Lung microvascular endothelial cell (primary cell): ENCODE data around the gene SLC46A3. TPM values are rescaled to one million over a fixed set of nuclear protein-coding genes. Genes with fewer than 3 reads are reported as not detected.
"Not testable (repeated sequence)": the region's sequence is repeated elsewhere in the genome, so short reads cannot be mapped to it uniquely, and the experiment has no call there.

Source experiments
- DNase-seq, 2 donors: peaks; one replicate each; pipeline versions ENCODE4 v3.0.0 to v3.0.0-alpha.2; 2010; ENCODE audit warnings: low read depth in 2 of 2
- total RNA-seq: library from RNA; depleted of rRNA; stranded (reverse); fragments of >200 nt; gene quantifications from 2 replicates; pipeline ENCODE4 v1.2.1, GENCODE V29; 2014

Gene SLC46A3
- total RNA-seq, 1 donor from 2014 or later = 0.99 TPM

DNA sequence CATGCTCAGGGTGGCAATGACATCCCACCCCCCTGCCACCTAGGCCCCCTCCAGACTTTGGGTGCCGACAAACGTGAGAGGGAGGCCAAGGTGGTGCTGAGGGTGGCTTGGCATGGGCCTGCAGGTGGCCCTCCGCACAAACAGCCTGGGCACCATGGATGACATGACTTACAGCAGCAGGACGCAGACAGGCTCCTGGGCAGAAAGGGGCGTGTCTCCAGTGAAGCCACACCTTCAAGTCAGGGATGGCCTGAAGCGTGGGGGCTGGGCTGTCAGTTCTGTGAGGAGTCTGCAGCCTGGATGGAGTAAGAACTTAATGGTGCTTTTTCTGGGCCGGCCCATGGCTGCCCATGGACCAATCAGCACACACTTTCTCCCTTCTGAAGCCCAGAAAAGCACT lies 34.5 kb downstream of the SLC46A3 start:
- DNase-seq = no peak

DNA sequence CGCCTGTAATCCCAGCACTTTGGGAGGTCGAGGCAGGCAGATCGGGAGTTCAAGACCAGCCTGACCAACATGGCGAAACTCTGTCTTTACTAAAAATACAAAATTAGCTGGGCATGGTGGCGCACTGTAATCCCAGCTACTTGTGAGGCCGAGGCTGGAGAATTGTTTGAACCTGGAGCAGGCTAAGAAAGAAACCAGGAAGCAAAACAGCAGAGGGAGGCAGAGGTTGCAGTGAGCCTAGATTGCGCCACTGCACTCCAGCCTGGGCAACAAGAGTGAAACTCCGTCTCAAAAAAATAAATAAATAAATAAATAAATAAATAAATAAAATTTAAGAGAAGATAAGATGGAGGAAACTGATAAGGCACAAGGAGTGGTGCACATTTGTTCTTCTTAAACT lies 35.6 kb downstream of the SLC46A3 start:
- DNase-seq = not testable (repeated sequence)

DNA sequence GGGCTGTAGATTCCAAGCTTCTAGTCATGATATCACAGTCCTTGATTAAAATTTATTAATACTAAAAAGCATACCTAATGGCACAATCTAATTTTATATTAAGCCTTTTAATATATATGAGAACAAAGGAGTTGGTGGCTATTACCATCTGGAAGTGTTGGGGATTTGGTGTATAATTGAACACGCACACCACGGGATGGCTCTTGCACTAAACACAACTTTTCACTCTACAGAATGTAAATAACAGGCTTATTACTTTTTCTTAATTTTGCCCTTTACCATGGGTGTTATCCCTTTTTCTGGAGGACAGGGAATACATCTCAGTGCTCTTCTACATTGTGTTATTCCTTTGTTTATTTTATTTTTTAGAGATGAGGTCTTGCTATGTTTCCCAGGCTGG lies 38.2 kb downstream of the SLC46A3 start:
- no peak for DNase-seq

- peak; percentile 30 to 36 for DNase-seq
These were observed 39.1 kb downstream of the SLC46A3 start for GRCh38 chr13:28679628-28680027.

GRCh38 chr13:28678809-28679208 lies 40.0 kb downstream of the SLC46A3 start:
- DNase-seq = peak in 1 of 2 donors; percentile 20

DNA sequence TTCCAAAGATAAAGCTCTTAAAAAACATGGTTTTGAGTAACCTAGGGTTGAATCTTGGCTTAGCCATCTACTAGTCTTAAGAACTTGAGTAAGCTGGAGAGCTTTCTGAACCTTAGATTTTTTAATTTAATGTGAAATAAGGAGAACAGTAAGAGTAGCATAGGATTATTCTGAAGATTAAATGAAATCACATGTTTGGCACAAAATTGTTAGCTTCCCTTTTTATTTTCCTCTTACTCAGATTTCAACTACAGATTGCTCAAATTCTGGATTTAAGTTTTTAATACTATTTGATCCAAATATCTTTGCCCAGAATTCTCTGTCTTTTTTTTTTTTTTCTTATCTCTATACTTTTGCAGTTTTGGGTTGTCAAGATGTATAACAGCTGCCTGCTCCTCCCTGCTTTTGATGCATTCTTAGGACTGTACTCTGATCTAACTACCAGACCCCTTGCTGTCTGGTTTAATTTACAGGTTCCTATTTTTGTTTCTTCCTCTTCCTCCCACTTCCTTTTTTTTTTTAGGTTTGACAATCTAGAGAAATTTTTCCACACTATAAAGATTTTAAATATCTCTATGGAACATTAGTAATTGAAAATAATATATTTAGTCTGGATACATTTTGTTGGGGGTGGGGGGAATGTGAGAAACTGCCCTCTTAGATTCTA lies 47.5 kb downstream of the SLC46A3 start:
- no peak for DNase-seq

GRCh38 chr13:28666897-28667488 lies 51.8 kb downstream of the SLC46A3 start:
- no peak for DNase-seq

DNA sequence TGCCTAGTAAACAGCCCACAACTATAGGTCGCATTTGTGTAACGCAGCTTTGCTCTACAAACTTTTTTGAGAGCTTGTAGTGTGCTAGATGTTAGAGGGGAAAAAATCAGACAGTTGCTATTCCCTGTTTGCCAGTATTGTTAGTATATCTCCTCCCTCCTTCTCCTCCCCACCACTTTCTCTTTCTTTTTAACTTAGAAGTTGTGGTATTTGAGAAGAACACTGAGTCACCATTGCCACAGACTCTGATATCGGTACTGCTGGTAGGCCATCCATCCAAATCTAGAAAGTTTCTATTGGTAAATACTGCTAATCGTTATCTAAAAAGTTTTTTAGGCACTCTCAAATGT lies 59.2 kb downstream of the SLC46A3 start:
- DNase-seq = peak; percentile 55 to 67

DNA sequence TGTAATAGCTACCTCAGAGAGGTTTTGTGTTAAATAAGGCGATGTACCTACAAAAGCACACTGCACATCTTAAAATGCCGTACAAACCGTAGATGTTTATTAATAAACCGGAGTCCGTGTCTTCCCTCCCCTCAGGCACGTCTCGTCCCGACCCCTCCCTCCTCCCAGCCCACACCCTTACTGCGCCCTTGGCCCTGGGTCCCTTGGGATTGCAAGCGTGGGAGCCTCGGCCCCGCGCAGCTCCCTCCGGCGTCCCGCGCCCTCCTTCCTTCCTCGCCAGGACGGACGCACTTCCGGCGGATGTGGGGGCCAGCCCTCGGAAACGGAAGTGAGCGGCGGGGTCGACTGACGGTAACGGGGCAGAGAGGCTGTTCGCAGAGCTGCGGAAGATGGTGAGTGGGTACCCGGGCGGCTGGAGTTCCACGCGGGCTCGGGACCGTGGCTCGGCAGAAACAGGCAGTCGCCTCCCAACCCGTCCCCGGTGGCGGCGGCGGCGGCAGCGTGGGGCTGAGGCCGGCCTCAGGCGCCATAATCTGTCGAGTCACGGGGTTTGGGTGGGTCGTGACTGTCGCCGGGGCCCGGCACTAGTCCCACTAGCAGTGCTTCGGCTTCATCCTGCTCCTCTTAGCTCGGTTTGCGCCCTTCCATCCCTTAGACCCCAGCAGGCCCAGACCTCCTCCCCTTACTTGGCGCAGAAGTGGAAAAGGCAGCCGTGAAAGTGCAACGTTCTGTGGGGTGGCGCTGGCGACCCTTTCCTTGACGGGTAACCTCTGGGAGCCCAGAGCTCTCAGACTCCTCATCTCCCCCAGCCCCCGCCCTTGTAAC lies 59.8 kb downstream of the SLC46A3 start, which contains the start of gene POMP:
Gene POMP, plus strand, starts transcription at position 335 of the 825 bp plus-strand sequence. Its CDS starts 55 bp downstream, at position 390.
- DNase-seq = peak; percentile 91 to 99

- peak in 1 of 2 donors; percentile 42 for DNase-seq
These were observed 60.3 kb downstream of the SLC46A3 start for GRCh38 chr13:28658539-28658795.

- peak; percentile 28 to 58 for DNase-seq
These were observed 60.8 kb downstream of the SLC46A3 start for GRCh38 chr13:28657784-28658538.

GRCh38 chr13:28655561-28655960 lies 63.2 kb downstream of the SLC46A3 start:
- DNase-seq = no peak

DNA sequence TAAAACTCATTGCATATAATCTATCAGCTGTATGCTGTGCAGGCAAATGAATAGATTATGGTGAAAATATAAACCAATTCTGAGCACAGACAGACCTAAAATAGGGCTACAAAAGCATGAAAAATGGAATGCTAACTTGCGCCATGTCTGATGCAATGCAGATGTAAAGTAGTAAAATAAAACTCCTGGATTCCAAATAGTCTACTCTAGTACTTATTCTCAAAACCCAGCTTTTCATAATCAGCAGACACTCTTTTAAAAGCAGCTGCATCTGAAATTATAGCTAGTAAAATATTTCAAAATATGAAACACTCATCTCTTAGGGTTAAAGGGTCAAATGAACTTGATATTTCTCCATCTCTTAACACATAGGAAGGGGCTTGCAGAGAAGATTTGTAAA lies 64.5 kb downstream of the SLC46A3 start:
- no peak for DNase-seq

GRCh38 chr13:28653111-28653510 lies 65.7 kb downstream of the SLC46A3 start:
- peak; percentile 60 to 61 for DNase-seq

GRCh38 chr13:28651810-28652401 lies 66.9 kb downstream of the SLC46A3 start:
- DNase-seq = no peak

DNA sequence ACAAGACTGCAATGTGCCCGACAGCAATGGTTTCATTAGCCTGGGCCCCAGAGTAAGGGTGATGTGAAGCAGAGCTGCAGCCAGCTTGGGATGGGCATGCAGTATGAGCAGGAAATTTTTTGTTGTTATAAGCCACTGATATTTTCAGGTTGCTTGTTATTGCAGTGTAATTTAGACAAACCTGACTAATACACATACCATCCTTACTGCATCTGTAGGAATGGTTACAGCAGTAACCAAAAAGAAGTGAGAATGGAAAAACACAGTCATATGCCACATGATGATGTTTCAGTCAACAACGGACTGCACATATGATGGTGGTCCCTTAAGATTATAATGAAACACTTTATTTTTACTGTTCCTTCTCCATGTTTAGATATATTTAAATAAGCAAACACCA lies 68.5 kb downstream of the SLC46A3 start:
- DNase-seq = peak in 1 of 2 donors; percentile 32

Other genes starting within 250 kb of the SLC46A3 start
- gene FLT1, start 223.8 kb downstream of the SLC46A3 start, total RNA-seq = 3.4 and 42.7 TPM in 2 replicates
- 63.7 and 95.7 TPM in 2 replicates for gene POMP, start 59.8 kb downstream of the SLC46A3 start, total RNA-seq
- not detected in 2 replicates for gene MTUS2, start 101.4 kb upstream of the SLC46A3 start, total RNA-seq